ENCODE data around the gene CALD1.

GRCh38 chr7:134737566-134738345 lies 41.7 kb upstream of the CALD1 start:
- TF ChIP-seq CTCF (IDR thresholded peaks at IDR 0.05) (no peak), EZH2 (IDR thresholded peaks at IDR 0.05) (no peak), EZH2phosphoT487 (IDR thresholded peaks at IDR 0.05) (no peak)

All from neural progenitor cell (in vitro differentiated cells).